ENCODE data around the gene HOXA11. TPM values are rescaled to one million over a fixed set of nuclear protein-coding genes. Genes with fewer than 3 reads are reported as not detected.

The HOXA11 gene
- total and polyA plus RNA-seq, 4 donors: not detected

DNA sequence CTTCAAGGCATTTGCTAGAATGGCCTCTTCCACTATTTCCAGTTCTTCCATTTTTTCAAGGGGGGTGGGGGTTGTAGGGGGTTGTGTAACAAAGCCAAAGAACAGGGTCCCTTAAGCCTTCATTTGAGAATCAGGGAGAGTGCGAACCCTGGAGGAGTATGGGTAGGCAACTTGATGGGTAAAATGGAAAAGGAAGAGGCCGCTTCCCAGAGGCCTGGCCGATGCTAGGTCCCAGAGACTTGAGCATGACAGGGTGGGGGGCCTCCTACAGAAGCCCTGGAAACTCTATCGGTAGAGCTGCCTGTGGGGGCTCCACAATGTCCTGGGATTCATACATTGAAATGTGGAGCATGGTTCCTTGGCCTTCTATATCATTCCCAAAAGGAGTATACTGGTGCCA is 24.0 kb upstream of the HOXA11 start:
- no peak overlapping the region for H3K27ac ChIP-seq (ENCODE audit: low read depth in 1 of 2, low read length in 2 of 2)
- no peak overlapping the region for H3K4me3 ChIP-seq (ENCODE audit: low read depth in 1 of 3, low read length in 3 of 3)
- H3K4me1 ChIP-seq (ENCODE audit: control insufficient read depth in 4 of 4, insufficient read depth in 4 of 4, low read length in 3 of 4): peaks cover 8 to 17% (median 12%) of the 10 kb centered on the region in 4 donors
- 88% methylated on average over 4 of the region's 4 CpGs for WGBS
- H3K27me3 ChIP-seq (ENCODE audit: control insufficient read depth in 4 of 4, insufficient read depth in 4 of 4, low read length in 3 of 4): peaks cover 0 to 33% (median 16%) of the 10 kb centered on the region in 4 donors
- no peaks in the 10 kb centered on the region for H3K36me3 ChIP-seq (ENCODE audit: control insufficient read depth in 4 of 4, insufficient read depth in 3 of 4, low read depth in 1 of 4, low read length in 3 of 4)
- H3K9ac ChIP-seq (ENCODE audit: low read depth in 1 of 2, low read length in 2 of 2): no peak overlapping the region
- no peak for DNase-seq (ENCODE audit: low spot score)
- H3K9me3 ChIP-seq (ENCODE audit: control insufficient read depth in 4 of 4, low read length in 3 of 4): peaks cover 0 to 5% (median 0%) of the 10 kb centered on the region in 4 donors
- TF ChIP-seq EGR1 (IDR thresholded peaks at IDR 0.05; ENCODE audit: low read depth in 2 of 2) (no peak), FOXA2 (IDR thresholded peaks at IDR 0.05) (no peak), FOXA1 (IDR thresholded peaks at IDR 0.05) (no peak), SP1 (IDR thresholded peaks at IDR 0.05) (no peak), TAF1 (conservative IDR thresholded peaks at IDR 0.05) (no peak), GABPA (IDR thresholded peaks at IDR 0.05 in 1 of 2, conservative IDR thresholded peaks at IDR 0.05 in 1 of 2) (no peak)
- TF ChIP-seq, protein P1, sequence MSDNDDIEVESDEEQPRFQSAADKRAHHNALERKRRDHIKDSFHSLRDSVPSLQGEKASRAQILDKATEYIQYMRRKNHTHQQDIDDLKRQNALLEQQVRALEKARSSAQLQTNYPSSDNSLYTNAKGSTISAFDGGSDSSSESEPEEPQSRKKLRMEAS (IDR thresholded peaks at IDR 0.05): no peak
- TF ChIP-seq, protein P2, sequence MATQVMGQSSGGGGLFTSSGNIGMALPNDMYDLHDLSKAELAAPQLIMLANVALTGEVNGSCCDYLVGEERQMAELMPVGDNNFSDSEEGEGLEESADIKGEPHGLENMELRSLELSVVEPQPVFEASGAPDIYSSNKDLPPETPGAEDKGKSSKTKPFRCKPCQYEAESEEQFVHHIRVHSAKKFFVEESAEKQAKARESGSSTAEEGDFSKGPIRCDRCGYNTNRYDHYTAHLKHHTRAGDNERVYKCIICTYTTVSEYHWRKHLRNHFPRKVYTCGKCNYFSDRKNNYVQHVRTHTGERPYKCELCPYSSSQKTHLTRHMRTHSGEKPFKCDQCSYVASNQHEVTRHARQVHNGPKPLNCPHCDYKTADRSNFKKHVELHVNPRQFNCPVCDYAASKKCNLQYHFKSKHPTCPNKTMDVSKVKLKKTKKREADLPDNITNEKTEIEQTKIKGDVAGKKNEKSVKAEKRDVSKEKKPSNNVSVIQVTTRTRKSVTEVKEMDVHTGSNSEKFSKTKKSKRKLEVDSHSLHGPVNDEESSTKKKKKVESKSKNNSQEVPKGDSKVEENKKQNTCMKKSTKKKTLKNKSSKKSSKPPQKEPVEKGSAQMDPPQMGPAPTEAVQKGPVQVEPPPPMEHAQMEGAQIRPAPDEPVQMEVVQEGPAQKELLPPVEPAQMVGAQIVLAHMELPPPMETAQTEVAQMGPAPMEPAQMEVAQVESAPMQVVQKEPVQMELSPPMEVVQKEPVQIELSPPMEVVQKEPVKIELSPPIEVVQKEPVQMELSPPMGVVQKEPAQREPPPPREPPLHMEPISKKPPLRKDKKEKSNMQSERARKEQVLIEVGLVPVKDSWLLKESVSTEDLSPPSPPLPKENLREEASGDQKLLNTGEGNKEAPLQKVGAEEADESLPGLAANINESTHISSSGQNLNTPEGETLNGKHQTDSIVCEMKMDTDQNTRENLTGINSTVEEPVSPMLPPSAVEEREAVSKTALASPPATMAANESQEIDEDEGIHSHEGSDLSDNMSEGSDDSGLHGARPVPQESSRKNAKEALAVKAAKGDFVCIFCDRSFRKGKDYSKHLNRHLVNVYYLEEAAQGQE (IDR thresholded peaks at IDR 0.05): no peak
- TF ChIP-seq, protein P3, sequence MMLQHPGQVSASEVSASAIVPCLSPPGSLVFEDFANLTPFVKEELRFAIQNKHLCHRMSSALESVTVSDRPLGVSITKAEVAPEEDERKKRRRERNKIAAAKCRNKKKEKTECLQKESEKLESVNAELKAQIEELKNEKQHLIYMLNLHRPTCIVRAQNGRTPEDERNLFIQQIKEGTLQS (IDR thresholded peaks at IDR 0.05): no peak
- TF ChIP-seq, protein P4, sequence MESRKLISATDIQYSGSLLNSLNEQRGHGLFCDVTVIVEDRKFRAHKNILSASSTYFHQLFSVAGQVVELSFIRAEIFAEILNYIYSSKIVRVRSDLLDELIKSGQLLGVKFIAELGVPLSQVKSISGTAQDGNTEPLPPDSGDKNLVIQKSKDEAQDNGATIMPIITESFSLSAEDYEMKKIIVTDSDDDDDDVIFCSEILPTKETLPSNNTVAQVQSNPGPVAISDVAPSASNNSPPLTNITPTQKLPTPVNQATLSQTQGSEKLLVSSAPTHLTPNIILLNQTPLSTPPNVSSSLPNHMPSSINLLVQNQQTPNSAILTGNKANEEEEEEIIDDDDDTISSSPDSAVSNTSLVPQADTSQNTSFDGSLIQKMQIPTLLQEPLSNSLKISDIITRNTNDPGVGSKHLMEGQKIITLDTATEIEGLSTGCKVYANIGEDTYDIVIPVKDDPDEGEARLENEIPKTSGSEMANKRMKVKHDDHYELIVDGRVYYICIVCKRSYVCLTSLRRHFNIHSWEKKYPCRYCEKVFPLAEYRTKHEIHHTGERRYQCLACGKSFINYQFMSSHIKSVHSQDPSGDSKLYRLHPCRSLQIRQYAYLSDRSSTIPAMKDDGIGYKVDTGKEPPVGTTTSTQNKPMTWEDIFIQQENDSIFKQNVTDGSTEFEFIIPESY (IDR thresholded peaks at IDR 0.05): no peak

DNA sequence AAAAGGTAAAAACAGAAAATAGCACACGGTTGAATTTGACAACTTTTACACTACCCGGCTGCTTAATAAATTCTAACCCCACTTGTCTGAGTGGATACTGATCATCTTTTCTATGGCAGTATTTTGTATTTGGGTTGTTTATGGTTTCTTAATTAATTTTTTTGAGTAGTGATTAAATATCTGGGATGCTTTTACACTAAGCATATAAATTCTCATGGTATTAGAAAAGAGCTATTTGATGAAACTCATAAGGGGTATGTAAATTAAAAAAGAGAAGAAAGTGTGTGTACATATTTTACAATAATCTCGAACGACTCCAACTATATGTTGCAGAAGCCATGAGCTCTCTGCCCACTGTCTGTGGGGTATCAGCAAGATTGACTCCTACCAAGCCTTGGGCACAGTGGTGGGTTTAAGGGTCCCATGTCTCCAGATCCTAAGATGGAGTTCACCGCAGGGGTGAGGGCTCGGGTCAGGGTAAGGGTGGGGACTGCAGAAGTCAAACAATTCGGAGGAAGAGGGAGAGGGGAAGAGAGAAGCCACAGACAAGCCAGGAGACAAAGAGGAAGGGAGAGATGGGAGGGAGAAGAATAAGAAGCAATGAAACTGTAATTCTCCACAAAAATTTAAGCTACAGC is 22.4 kb upstream of the HOXA11 start:
- H3K4me3 ChIP-seq (ENCODE audit: low read depth in 1 of 3, low read length in 3 of 3): no peak overlapping the region
- no peak overlapping the region for H3K27ac ChIP-seq (ENCODE audit: low read depth in 1 of 2, low read length in 2 of 2)
- H3K27me3 ChIP-seq (ENCODE audit: control insufficient read depth in 4 of 4, insufficient read depth in 4 of 4, low read length in 3 of 4): peaks cover 0 to 43% (median 16%) of the 10 kb centered on the region in 4 donors
- H3K9me3 ChIP-seq (ENCODE audit: control insufficient read depth in 4 of 4, low read length in 3 of 4): peaks cover 0 to 5% (median 0%) of the 10 kb centered on the region in 4 donors
- peaks cover 8 to 17% (median 10%) of the 10 kb centered on the region in 4 donors for H3K4me1 ChIP-seq (ENCODE audit: control insufficient read depth in 4 of 4, insufficient read depth in 4 of 4, low read length in 3 of 4)
- peak; percentile 16 for DNase-seq (ENCODE audit: low spot score)
- TF ChIP-seq EGR1 (IDR thresholded peaks at IDR 0.05; ENCODE audit: low read depth in 2 of 2) (no peak), FOXA2 (IDR thresholded peaks at IDR 0.05) (no peak), HNF4G (IDR thresholded peaks at IDR 0.05) (no peak)
- H3K9ac ChIP-seq (ENCODE audit: low read depth in 1 of 2, low read length in 2 of 2): no peak overlapping the region
- no peaks in the 10 kb centered on the region for H3K36me3 ChIP-seq (ENCODE audit: control insufficient read depth in 4 of 4, insufficient read depth in 3 of 4, low read depth in 1 of 4, low read length in 3 of 4)
- WGBS: 50% methylated on average over 7 of the region's 7 CpGs
